IPS-11a (cell line): ENCODE results near the gene ZYG11B.
"Not testable (repeated sequence)": the region's sequence is repeated elsewhere in the genome, so short reads cannot be mapped to it uniquely, and the experiment has no call there.

ENCODE experiments used
- H3K4me3 ChIP-seq: one replicate; pipeline ENCODE4 v1.5.1; 2013; ENCODE audit warnings: low read depth, low read length, control low read depth

The ZYG11B gene

DNA sequence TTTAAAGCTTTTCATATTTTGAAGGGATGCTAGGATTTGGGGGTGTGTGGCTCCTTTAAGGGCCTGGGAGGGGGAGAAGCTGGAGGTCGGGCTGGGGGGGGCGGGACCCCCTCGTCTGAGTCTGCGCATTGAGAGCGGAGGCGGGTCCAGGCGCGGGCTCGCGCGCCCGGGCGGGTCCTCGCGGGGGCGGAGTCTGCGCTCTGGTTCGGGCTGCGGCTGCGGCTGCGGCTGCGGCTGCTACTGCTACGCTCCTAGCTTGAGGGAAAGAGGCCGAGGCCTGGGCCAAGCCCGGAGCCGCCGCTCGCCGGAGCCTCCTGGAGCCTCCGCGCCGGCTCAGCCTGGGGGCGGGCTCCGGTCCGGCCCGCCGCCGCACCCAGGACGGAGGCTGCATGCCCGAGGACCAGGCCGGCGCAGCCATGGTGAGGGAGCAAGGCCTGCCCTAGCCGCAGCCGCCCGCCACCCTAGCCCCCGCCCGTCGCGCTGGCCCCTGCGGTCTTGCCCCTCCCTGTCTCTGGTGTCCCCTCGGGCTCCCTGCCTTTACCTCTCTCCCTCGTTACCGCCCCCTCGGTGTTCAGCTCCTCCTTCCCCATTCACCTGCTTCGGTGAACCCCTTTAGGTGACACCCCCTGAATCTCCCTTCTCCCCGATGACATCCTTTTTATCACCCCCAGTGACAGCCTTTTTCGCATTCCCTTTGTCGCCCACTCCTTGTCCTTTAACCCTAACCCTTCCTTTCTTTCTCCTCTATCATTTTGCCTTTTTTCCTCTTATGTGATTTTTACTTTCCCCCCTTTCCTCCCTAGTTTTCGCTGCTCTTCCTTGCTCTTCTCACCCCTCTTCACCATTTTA lies at the start of gene ZYG11B:
TSS of gene ZYG11B (plus strand) at position 189 of the 849 bp plus-strand sequence. CDS start at position 390, 201 bp downstream.
- H3K4me3 ChIP-seq, result peak within 1 kb of the TSS; percentile 57

DNA sequence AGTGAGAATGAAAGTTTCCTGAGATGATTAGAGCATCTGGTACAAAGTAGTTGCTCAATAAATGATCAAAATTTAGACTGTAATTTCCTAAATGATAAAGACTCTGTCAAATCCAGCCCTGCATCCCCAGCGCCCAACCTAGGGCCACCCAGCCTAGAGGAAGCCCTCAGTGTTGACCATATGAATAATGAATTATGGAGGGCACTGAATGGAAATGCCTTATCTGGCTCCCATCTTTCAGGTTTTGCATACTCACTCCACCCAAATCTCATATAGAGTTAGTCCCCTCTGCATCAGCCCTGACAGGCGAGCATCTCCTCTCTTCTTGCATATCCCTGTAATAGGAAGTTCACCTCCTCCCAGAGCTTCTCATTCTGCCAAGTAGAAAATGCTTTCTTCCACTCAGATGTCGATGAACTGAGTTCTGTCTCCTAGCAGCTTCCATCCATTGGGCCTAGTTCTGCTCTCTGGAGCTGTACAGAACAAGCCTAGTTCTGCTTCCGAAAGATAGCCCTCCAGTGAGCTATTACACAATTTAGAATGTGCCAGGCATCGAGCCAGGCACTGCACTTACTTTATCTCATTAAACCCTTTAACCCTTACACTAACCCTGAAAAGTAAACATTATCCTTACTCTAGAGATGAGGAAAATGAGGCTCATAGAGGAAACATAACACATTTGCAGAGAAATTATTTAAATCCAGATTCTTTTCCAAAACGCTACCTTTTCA lies 49.0 kb upstream of the ZYG11B start:
- H3K4me3 ChIP-seq, result no peak overlapping the region

DNA sequence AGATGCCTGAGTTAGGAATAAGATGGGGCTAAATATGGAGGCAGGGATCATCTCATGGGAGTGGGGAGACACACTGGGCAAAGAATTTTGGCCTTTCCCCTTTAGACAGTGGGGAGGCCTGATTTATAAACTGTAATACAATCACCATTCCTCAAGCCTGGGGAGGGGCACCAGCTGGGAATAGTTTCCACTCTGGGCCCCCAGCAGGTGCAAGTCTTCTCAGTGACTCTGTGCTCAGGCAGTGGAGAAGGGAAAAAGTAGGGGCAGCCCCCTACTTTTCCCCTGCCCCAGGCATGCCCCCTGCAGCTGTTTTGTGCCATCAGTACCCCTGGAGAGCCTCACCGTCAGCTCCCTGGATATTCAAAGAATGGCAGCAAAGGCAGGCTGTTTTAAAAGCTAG lies 47.2 kb upstream of the ZYG11B start:
- H3K4me3 ChIP-seq, result no peak overlapping the region

DNA sequence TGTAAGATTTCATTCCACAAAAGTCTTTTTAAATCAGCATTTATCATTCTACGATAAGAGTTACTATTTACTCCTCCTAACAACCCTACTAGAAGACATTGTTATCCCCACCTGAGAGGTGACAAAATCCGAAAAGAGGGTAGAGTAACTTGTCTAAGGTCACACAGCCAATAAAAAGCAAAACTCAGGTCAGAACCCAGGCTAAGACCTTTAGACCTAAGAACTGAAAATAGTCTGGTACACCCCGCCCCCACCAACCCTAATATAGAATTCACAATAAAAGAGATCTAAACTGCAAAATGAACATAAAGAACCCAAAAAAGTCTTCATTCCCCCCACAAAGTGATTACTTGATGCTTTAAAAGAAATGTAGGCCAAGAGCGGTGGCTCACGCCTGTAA lies 46.8 kb upstream of the ZYG11B start:
- H3K4me3 ChIP-seq, result no peak overlapping the region

DNA sequence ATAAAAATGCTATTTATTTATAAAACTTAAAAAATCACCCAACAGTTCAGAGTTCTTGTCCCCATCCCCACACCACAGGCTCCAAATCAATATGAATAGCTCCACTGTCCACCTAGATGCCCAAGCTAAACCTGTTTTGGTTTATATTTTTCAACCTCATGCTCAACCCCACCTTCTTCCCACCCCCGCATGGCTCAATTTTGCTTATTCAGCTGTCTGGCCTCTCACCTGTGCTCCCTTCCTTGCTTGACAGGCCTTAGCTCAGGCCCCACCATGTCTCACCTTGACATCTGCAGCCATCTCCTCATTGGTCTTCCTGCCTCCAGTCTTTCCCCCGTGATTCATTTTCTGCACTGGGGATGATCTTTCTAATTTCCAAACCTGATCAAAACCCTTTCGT lies 45.9 kb upstream of the ZYG11B start:
- no peak overlapping the region for H3K4me3 ChIP-seq

DNA sequence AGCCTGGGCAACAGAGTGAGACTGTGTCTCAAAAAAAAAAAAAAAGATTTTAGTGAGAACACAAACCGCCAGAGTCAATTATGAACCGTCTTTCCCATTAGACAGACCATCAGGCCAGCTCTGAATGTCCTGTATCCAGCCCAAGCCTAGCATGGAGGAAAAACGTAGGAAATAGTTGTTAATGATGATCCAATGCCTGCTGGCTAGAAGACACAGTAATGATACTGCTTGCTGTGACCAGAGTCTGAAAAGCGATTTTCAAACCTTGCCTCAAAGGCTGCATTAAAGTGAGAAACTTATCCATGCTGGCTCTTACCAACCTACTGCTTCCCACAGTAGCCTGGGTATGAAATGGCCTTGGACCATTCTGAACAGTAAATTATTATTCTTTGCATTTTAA lies 45.1 kb upstream of the ZYG11B start:
- H3K4me3 ChIP-seq, result no peak overlapping the region

DNA sequence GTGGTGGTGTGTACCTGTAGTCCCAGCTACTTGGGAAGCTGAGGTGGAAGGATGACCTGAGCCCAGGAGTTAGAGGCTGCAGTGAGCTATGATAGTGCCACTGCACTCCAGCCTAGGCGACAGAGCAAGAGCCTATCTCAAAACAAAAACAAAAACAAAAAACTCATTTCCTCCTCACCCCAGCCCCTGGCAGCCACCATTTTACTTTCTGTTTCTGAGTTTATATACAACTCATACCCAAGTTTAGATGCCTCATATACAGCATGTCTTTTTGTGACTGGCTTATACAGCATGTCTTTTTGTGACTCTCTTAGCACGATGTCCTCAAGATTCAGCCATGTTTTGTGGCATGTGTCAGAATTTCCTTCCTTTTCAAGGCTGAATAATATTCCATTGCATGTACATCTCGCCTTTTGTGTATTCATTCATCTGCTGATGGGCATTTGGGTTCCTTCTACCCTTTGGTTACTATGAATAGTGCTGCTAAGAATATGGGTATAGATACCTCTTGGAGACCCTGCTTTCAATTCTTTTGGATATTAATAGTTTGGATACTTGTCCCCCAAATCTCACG lies 42.8 kb upstream of the ZYG11B start:
- H3K4me3 ChIP-seq, result no peak overlapping the region

DNA sequence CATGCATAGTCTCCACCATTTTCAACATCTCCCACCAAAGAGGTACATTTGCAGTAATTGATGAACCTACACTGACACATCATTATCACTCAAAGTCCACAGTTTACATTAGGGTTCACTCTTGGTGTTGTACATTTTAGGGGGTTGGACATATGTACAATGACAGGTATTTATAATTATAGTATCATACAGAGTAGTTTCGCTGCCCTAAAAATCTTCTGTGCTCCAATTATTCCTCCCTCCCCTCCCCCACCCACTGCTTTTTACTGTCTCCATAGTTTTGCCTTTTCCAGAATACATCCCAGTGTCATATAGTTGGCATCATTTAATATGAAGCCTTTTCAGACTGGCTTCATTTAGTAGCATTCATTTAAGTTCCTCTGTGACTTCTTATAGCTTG lies 41.7 kb upstream of the ZYG11B start:
- H3K4me3 ChIP-seq, result no peak overlapping the region

DNA sequence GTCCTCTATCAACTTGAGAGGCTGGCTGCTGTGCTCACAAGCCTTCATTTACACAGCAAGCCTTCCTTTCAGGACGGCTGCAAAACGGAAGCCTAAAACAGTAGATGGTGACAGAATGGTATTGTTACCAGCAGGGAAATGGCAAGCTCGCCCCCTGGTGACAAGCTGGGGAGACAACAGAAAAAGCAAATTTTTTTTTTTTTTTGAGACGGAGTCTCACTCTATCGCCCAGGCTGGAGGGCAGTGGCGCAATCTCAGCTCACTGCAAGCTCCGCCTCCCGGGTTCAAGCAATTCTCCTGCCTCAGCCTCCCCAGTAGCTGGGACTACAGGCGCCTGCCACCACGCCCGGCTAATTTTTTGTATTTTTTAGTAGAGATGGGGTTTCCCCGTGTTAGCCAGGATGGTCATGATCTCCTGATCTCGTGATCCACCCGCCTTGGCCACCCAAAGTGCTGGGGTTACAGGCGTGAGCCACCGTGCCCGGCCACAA lies 39.9 kb upstream of the ZYG11B start:
- not testable (repeated sequence) for H3K4me3 ChIP-seq

DNA sequence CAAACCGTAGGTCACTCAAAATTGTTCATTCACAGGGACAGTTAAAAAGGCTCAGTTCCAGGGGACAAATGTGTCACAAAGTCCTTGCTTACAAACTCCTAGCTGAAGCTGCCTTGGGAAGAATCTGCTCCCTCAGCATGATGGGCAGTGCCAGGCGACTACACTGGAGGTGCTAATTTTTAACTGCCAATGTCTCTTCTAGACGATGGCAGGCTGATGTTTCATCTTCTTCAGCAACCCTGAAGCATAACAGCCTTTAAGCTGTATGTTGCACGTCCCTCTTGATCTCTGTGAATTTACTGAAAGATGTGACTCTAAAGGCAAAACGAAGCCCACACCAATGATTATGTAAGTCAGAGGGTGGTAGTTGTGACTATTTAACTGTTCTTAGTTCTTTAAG lies 39.4 kb upstream of the ZYG11B start:
- no peak overlapping the region for H3K4me3 ChIP-seq

DNA sequence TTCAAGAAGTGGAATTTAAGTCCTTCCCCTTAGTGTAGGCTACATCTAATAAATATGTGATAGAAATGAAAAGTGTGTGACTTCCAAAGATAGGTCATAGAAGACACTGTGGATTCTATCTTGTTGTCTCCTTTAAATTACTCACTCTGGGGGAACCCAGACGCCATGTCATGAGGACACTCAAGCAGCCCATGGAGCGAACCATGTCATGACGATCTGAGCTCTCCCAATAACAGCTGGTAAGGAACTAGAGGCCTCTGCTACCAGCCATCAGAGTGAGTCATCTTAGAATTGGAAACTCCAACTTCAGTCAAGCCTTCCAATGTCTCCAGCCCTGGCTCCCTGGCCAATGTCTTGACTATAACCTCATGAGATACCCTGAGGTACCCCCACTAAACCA lies 34.4 kb upstream of the ZYG11B start:
- no peak overlapping the region for H3K4me3 ChIP-seq

DNA sequence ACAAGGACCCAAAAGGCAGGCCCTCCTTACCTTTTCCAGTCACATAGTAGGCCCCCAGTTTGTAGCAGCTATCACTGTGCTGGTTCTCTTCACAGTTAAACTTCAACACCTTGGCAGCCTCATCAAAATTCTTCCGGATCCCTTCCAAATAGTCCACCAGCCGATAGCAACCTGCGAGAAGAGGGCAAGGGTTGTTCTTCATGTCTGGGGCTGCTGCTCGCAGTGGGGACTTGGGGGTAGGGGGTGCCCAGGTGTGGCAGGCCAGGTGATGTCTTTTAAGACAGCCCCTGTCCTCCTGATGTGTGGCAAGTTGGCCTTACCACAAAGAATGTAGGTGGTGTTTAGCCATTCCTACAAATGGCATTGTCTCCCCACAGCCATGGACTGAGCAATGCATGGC lies 33.6 kb upstream of the ZYG11B start:
- H3K4me3 ChIP-seq, result no peak overlapping the region

DNA sequence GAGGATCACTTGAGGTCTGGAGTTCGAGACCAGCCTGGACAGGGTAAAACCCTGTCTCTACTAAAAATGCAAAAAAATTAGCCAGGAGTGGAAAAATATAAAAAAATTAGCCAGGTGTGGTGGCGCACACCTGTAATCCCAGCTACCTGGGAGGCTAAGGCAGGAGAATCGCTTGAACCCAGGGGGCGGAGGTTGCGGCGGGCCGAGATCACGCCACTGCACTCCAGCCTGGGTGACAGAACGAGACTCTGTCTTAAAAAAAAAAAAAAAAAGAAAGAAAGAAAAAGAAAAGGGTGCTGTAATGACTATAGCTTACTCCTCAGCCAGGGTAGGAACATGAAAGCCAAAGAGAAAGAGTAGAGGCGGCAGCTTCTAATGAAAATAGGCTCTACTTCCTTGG lies 32.9 kb upstream of the ZYG11B start:
- H3K4me3 ChIP-seq, result not testable (repeated sequence)

DNA sequence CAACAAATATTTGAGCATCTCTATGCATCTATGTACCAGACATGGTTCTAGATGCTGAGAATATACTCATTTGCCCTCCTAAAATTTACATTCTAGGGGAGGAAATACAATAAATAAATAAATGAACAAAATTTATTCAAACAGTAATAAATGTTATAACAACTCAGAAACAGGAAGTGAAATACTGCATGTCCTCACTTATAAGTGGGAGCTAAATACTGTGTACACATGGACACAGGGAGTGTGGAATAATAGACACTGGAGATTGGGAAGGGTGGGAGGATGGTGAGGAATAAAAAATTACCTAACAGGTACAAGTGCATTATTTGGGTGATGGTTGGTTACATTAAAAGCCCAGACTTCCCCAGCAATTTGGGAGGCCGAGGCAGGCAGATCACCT lies 32.4 kb upstream of the ZYG11B start:
- H3K4me3 ChIP-seq, result no peak overlapping the region

DNA sequence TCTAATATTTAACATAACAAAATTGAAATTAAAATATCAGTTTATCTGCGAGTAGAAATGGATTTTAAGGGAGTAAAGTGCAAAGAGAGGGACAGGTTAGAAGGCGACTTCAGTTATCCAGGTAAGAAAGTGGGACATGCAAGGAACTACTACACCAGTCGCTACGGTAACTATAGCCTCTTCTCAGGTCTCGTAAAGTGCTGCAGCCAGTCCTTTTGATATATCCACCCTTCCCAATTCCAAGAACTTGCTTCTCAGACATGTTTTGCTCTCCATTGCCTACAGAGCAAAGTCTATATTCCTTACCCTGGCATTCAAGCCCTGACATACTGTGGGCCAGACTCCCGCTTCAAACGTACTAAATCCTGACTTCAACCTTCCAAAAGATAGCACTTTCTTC lies 30.6 kb upstream of the ZYG11B start:
- H3K4me3 ChIP-seq, result no peak overlapping the region

DNA sequence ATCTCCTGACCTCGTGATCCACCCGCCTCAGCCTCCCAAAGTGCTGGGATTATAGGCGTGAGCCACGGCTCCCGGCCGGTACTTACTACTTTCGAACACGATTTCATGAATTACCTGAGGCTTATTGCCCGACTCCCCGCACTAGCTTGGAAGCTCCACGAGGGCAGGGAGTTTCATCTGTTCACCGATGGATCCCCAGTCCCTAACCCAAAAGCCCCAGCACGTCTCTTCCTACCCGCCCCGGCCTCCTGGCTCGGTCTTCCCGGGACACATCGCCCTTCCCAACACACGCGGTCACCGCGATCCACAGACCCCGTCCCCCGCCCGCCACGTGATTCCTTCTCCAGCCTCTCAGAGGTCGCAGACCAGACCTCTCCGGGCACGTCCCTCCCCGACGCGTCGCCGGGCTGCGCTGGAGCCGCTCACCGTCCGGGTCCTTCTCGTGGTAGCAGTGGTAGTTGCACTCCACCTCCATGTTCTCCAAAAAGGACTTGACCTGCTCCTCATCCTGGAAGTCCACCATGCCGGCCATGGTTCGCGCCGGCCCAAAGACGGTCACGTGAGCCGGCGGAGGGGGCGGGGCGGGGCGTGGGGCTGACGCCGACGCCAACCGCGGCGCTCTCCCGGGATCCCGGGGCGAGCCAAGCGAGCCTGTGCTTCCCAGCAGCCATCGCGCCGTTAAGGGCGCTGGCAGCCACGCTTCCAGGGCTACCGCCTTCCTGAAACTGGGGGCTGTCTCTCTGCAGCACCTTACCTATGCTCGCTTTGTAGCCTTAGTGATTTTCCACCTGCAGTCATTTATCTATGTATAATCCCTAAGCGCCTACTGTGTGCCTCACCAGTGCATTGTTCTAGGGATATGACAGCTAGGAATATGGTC lies 28.2 kb upstream of the ZYG11B start, which contains the start of gene COA7:
TSS of gene COA7 (minus strand) at position 553 of the 880 bp plus-strand sequence. CDS start at position 532, 21 bp downstream.
- H3K4me3 ChIP-seq, result peak within 1 kb of the TSS; percentile 81

DNA sequence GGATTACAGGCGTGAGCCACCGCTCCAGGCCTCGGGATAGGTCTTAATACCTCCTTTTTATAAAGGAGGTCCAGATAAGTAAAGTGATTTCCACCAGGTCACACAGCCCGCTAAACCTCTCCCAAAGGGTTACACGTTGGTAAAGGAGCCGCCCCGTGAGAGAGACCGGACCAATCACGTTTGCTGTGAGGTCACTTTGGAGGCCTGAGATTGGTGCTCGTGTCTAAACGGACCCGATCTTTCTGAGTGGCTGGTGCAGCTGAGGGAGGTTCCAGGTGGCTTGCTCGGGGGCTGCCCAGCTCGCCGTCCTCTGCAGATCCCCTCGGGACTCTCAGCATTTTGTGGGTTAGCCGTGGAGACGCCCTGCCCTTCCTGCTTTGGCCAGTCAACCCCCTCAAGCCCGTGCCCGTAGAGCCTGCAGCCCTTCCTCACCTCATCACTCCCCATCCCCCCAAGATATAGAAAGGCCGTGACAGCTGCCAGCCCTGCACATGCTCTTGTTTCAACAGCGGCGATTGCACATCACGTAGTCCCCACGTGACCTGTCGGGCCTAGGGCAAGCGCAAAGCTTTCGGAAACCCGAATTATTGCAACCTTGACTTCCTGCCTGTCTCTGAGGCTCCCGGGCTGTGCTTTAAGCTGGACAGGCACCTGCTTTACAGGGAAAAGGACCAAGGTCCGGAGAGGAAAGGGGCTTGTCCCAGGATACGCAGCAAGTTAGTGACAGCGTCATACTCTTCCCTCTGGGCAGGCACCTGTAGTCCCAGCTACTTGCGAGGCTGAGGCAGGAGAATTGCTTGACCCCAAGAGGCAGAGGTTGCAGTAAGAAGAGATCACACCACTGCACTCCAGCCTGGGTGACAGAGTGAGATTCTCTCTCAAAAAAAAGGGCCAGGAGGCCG lies 23.1 kb upstream of the ZYG11B start:
- peak overlapping the region; percentile 72 for H3K4me3 ChIP-seq

DNA sequence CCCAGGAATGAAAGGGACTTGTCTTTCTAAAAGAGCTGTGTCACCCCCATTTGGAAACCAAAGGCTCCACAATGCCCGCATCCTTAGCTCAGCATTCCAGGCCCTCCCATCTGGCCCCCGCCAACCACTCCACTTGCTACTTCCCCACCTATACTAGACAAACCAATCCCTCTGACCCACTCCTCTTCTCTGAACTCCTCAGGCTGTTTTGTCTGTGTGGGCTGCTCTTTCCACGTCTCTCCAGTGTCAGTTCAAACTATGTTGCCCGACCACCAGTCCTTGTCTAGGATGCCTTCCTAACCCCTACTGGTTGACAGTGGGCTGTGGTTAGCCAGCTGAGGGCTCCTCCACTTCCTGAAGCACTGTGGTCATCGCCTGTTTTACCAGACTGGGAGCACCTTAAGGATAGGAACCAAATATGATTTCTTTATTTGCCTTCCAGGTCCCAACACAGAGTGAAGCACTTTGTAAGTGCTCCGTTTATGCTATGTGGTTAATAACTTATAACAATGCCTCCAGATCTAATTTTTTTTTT lies 20.1 kb upstream of the ZYG11B start:
- no peak overlapping the region for H3K4me3 ChIP-seq
